Osteoblast (primary cell): ENCODE results near the gene MACROD2. TPM values are rescaled to one million over a fixed set of nuclear protein-coding genes. Genes with fewer than 3 reads are reported as not detected.

Source experiments
- DNase-seq: peaks from one replicate; pipeline ENCODE4 v3.0.0; 2011; ENCODE audit warnings: low spot score, mixed read lengths; ENCODE audit not compliant: insufficient read length; ENCODE audit errors: missing footprints
- H2AFZ ChIP-seq: 2 replicates; pipeline ENCODE4 v1.6.0; 2011; ENCODE audit warnings: mild to moderate bottlenecking, low read length
- H3K27ac ChIP-seq: 2 replicates; pipeline ENCODE4 v1.5.1; 2011; ENCODE audit warnings: mild to moderate bottlenecking, low read depth, low read length, moderate library complexity
- H3K27me3 ChIP-seq: 2 replicates; pipeline ENCODE4 v1.6.0; 2012; ENCODE audit warnings: mild to moderate bottlenecking, control low read depth, inconsistent platforms, low read length, moderate library complexity; ENCODE audit not compliant: insufficient read depth
- H3K36me3 ChIP-seq: 2 replicates; pipeline ENCODE4 v1.5.1; 2011; ENCODE audit warnings: mild to moderate bottlenecking, low read length, control low read depth, moderate library complexity; ENCODE audit not compliant: insufficient read depth
- H3K4me1 ChIP-seq: 2 replicates; pipeline ENCODE4 v1.5.1; 2011; ENCODE audit warnings: mild to moderate bottlenecking, low read length, control low read depth, moderate library complexity; ENCODE audit not compliant: insufficient read depth
- H3K4me2 ChIP-seq: 2 replicates; pipeline ENCODE4 v1.6.0; 2011; ENCODE audit warnings: mild to moderate bottlenecking, low read length; ENCODE audit not compliant: insufficient read depth
- H3K4me3 ChIP-seq: fragments of 200-600 bp; sonication (generic); 3 replicates; pipeline ENCODE4 v1.5.1; 2012; ENCODE audit warnings: mild to moderate bottlenecking, low read length, inconsistent platforms; ENCODE audit not compliant: insufficient read depth
- H3K79me2 ChIP-seq: 2 replicates; pipeline ENCODE4 v1.6.0; 2012; ENCODE audit warnings: mild to moderate bottlenecking, low read length, control low read depth, inconsistent platforms; ENCODE audit not compliant: insufficient read depth
- H3K9me3 ChIP-seq: 2 replicates; pipeline ENCODE4 v1.5.1; 2011; ENCODE audit warnings: low read depth, low read length, control low read depth
- H4K20me1 ChIP-seq: 2 replicates; pipeline ENCODE4 v1.6.0; 2012; ENCODE audit warnings: mild to moderate bottlenecking, low read length, control low read depth; ENCODE audit not compliant: insufficient read depth
- CTCF ChIP-seq: IDR thresholded peaks from 2 replicates; pipeline ENCODE4 v1.5.1; 2011; ENCODE audit warnings: mild to moderate bottlenecking, low read depth, low read length, moderate library complexity; ENCODE audit errors: extremely low read depth
- total RNA-seq: library from RNA; depleted of rRNA; stranded (reverse); fragments of >200 nt; gene quantifications from 2 replicates; pipeline ENCODE4 v1.2.3, GENCODE V29; 2012

The MACROD2 gene
- total RNA-seq, 1 donor = 4.0 TPM

- H3K4me3 ChIP-seq = no peak overlapping the region
- H3K4me1 ChIP-seq = peaks cover 3% of the 10 kb centered on the region
- no peaks in the 10 kb centered on the region for H3K27me3 ChIP-seq
- H2AFZ ChIP-seq = no peak overlapping the region
- H3K36me3 ChIP-seq = no peaks in the 10 kb centered on the region
- H3K9me3 ChIP-seq = no peaks in the 10 kb centered on the region
- TF ChIP-seq CTCF = no peak
- H3K79me2 ChIP-seq = no peaks in the 10 kb centered on the region
- no peaks in the 10 kb centered on the region for H4K20me1 ChIP-seq
- no peak for DNase-seq
- no peak overlapping the region for H3K27ac ChIP-seq
- no peak overlapping the region for H3K4me2 ChIP-seq
Observed at GRCh38 chr20:14069796-14070195, 74.5 kb downstream of the MACROD2 start.

DNA sequence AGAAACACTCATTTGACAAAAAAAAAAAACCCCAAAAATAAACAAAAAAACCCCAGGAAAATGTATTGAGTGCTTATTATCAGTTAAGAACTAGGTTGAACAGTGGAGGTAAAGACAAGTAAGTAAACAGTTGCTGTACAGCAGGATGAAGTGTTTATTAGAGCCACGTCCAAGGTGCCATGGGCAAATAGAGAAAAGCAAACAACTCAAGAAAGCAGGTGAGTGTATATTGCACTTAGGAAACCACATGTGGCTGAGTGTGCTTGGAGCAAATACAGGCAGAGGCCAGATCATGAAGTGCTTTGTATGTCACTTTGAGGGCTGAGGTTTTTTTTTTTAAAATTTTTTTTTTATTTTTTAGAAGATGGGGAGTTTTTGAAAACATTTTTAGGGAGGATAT is 98.3 kb downstream of the MACROD2 start:
- no peak for DNase-seq
- no peak for TF ChIP-seq CTCF

GRCh38 chr20:14098261-14098660 is 102.9 kb downstream of the MACROD2 start:
- no peaks in the 10 kb centered on the region for H3K36me3 ChIP-seq
- H4K20me1 ChIP-seq = no peaks in the 10 kb centered on the region
- H3K4me2 ChIP-seq = no peak overlapping the region
- no peak overlapping the region for H2AFZ ChIP-seq
- no peaks in the 10 kb centered on the region for H3K4me1 ChIP-seq
- H3K27me3 ChIP-seq = no peaks in the 10 kb centered on the region
- H3K79me2 ChIP-seq = no peaks in the 10 kb centered on the region
- DNase-seq = no peak
- no peak overlapping the region for H3K27ac ChIP-seq
- H3K4me3 ChIP-seq = no peak overlapping the region
- no peak for TF ChIP-seq CTCF
- no peaks in the 10 kb centered on the region for H3K9me3 ChIP-seq

More for the DNA sequence above, 98.3 kb downstream of the MACROD2 start:
- Histone ChIP-seq H3K27ac (no peak overlapping the region), H3K4me3 (no peak overlapping the region), H2AFZ (no peak overlapping the region), H3K4me1 (no peaks in the 10 kb centered on the region), H3K27me3 (no peaks in the 10 kb centered on the region), H3K9me3 (no peaks in the 10 kb centered on the region), H3K36me3 (no peaks in the 10 kb centered on the region), H3K79me2 (no peaks in the 10 kb centered on the region), H3K4me2 (no peak overlapping the region), H4K20me1 (no peaks in the 10 kb centered on the region)

DNA sequence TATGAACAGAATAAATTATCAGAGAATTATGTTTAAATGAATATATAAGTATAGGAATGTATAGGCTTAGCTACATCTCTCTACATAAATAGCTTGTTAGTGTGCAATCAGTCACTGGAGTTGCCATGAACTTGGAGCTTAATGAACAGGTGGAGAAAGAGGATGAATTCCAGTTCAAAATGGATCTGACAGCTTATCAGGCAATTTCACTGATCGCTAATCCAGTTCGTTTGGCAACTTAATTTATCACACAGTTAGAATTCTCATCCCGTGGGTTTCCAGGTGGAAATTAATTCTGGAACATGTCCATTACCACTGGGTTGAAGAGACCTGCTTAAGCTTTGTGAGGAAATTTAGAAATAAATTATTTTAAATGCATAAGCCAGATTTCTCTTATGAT is 118.1 kb downstream of the MACROD2 start:
- H3K27me3 ChIP-seq = no peaks in the 10 kb centered on the region
- no peak overlapping the region for H3K4me2 ChIP-seq
- no peak for DNase-seq
- H2AFZ ChIP-seq = no peak overlapping the region
- TF ChIP-seq CTCF = no peak
- H4K20me1 ChIP-seq = no peaks in the 10 kb centered on the region
- H3K27ac ChIP-seq = no peak overlapping the region
- no peaks in the 10 kb centered on the region for H3K79me2 ChIP-seq
- H3K9me3 ChIP-seq = no peaks in the 10 kb centered on the region
- H3K4me1 ChIP-seq = no peaks in the 10 kb centered on the region
- no peak overlapping the region for H3K4me3 ChIP-seq
- no peaks in the 10 kb centered on the region for H3K36me3 ChIP-seq
